A549 treated with DMSO at 1 μM for 4 hours (cell line): ENCODE measurements around the gene BDP1. TPM values are rescaled to one million over a fixed set of nuclear protein-coding genes. Genes with fewer than 3 reads are reported as not detected.

Source experiments
- total RNA-seq: library from RNA; stranded (reverse); fragments of 200-300 nt; extraction: Qiagen RNA extraction; gene quantifications from 5 replicates; pipeline ENCODE4 v1.2.3, GENCODE V29; 2022; ENCODE audit warnings: low read depth

BDP1 gene, protein sequence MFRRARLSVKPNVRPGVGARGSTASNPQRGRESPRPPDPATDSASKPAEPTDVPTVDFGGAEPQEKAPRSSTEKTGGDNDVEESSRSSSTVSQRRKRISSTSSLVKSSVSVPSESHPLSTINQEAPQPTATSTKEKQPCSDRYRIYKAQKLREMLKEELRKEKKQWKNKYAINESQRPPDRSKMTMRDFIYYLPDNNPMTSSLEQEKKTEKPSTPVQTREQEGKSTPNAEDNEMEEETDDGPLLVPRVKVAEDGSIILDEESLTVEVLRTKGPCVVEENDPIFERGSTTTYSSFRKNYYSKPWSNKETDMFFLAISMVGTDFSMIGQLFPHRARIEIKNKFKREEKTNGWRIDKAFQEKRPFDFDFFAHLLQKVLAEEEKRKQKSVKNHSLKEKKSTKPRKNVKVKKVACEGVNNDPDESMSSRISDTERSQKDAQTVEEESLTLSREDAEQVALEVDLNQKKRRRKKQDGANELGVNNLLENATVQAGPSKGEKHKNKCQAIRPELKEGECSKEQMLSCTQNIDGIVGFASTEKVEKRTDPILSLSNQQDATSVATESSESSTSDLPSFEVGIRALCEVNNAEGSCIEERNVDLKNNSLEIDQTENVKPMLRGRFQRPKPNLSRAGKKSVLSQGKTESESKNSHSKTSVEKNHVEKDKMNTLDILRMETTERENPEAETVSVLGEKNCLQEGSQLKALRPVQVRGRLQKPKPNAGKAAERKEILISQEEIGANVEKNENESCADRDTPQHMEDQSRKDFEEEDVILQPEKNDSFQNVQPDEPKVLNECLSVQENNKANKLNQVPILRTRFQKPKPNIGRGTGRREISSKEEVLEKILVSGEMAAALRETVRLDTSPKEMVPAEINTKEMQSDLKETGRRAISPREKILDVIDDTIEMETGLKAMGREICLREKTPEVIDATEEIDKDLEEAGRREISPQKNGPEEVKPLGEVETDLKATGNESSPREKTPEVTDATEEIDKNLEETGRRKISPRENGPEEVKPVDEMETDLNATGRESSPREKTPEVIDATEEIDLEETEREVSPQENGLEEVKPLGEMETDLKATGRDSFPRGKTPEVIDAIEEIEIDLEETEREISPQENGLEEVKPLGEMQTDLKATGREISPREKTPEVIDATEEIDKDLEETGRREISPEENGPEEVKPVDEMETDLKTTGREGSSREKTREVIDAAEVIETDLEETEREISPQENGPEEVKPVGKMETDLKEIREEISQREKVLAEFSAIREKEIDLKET (N-terminal part only)
- total RNA-seq, result 9.8 to 13.8 TPM (median 12.4 TPM) in 5 replicates

DNA sequence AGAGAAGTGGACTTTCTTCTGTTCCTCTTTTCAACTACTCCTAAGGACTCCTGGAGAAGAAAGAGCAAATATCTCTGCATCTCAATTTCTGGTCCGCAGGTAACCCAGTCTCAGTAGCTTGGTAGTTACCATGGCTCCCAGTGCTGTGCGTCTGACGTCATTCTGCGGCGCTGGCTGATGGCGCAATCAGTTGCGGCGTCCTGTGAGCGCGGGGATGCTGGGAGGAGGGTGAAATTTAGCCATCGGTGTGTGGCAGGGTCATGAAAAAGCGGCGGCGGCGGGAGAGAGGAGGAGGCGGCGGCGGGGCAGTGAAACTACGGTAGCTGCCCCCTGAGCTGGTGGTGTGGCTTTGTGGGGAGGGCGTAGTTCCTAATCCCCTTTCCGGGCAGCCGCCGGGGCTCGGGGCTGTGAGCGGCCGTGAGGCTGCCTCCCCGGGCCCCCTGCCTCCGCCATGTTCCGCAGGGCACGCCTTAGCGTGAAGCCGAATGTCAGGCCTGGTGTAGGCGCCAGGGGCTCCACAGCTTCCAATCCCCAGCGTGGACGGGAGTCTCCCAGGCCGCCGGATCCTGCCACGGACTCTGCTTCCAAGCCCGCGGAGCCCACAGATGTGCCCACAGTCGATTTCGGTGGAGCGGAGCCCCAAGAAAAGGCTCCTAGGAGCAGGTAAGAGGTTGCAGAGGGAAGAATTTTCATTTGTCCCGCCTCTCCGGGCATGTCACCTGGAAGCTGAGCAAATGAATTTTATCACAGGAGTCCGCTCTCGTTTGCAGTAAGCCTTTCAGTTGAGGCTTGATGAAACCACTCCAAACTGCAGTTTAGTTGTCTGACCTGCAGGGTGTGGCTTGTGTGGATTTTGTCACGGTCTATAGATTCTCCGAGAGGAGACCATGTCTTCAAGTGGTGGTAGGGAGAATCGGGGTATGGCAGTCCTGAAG is at the start of gene BDP1:
TSS of gene BDP1 (plus strand) at position 225 of the 935 bp plus-strand sequence. CDS start at position 452, 227 bp downstream.

GRCh38 chr5:71586941-71587765 is 131.7 kb downstream of the BDP1 start, which contains the start of gene MCCC2:
TSS of gene MCCC2 (plus strand) at chr5:71587340. CDS start at chr5:71587426, 86 bp downstream.

Other genes starting within 250 kb of the BDP1 start
- 41.7 to 46.6 TPM (median 44.7 TPM) in 5 replicates for gene MCCC2, start 131.7 kb downstream of the BDP1 start, total RNA-seq